CD8-positive, alpha-beta memory T cell (primary cell): ENCODE data around the gene CRKL. TPM values are rescaled to one million over a fixed set of nuclear protein-coding genes. Genes with fewer than 3 reads are reported as not detected.

ENCODE experiments used
- CTCF ChIA-PET: fragments of 350-600 bp; sonication (Branson Sonifier 250); formaldehyde crosslinking; loops from one replicate; lab custom pipeline; 2021; ENCODE audit warnings: antibody characterized with exemption; lab: Charles Lee
- POLR2A ChIA-PET: fragments of 350-600 bp; sonication (Branson Sonifier 250); formaldehyde crosslinking; loops from one replicate; lab custom pipeline; 2021; ENCODE audit warnings: antibody characterized with exemption; lab: Charles Lee
- DNase-seq, 5 donors: peaks; one replicate each; pipeline versions ENCODE4 v3.0.0 to v3.0.0-alpha.2; 2020 to 2022; ENCODE audit warnings: mixed read lengths in 1 of 5
- H3K27ac ChIP-seq: one replicate; pipeline ENCODE4 v1.7.0; 2013; ENCODE audit warnings: low read depth, mild to moderate bottlenecking, low read length, moderate library complexity
- H3K27me3 ChIP-seq: 2 replicates; pipeline ENCODE4 v1.7.0; 2013; ENCODE audit warnings: low read length, mild to moderate bottlenecking; ENCODE audit not compliant: insufficient read depth, poor library complexity, severe bottlenecking
- H3K36me3 ChIP-seq: 2 replicates; pipeline ENCODE4 v1.7.0; 2013; ENCODE audit warnings: mild to moderate bottlenecking, low read length, moderate library complexity; ENCODE audit not compliant: insufficient read depth
- H3K4me1 ChIP-seq: 2 replicates; pipeline ENCODE4 v1.7.0; 2013; ENCODE audit warnings: mild to moderate bottlenecking, low read length, moderate library complexity; ENCODE audit not compliant: insufficient read depth
- H3K4me3 ChIP-seq: 2 replicates; pipeline ENCODE4 v1.7.0; 2013; ENCODE audit warnings: mild to moderate bottlenecking, low read length
- H3K9me3 ChIP-seq: 2 replicates; pipeline ENCODE4 v1.7.0; 2013; ENCODE audit warnings: mild to moderate bottlenecking, low read length
- H3K27ac Mint-ChIP-seq, 8 donors: one replicate each; pipeline ENCODE4 v1.8.0; 2020 to 2021; ENCODE audit warnings: mixed read lengths in 8 of 8, mild to moderate bottlenecking in 6 of 8, inconsistent platforms in 3 of 8, moderate library complexity in 3 of 8
- H3K27me3 Mint-ChIP-seq, 2 donors: one replicate each; pipeline ENCODE4 v1.8.0; 2020 to 2021; ENCODE audit warnings: mixed read lengths in 2 of 2, mild to moderate bottlenecking in 1 of 2, moderate library complexity in 1 of 2
- H3K36me3 Mint-ChIP-seq, 3 donors: one replicate each; pipeline ENCODE4 v1.8.0; 2020 to 2021; ENCODE audit warnings: mixed read lengths in 3 of 3, inconsistent platforms in 1 of 3, mild to moderate bottlenecking in 1 of 3
- H3K4me1 Mint-ChIP-seq, 3 donors: one replicate each; pipeline ENCODE4 v1.8.0; 2020 to 2021; ENCODE audit warnings: mixed read lengths in 3 of 3, inconsistent platforms in 1 of 3, mild to moderate bottlenecking in 1 of 3
- H3K4me3 Mint-ChIP-seq, 7 donors: one replicate each; pipeline ENCODE4 v1.8.0; 2020 to 2021; ENCODE audit warnings: mixed read lengths in 7 of 7, mild to moderate bottlenecking in 6 of 7, moderate library complexity in 4 of 7, inconsistent platforms in 2 of 7
- H3K9me3 Mint-ChIP-seq, 5 donors: one replicate each; pipeline ENCODE4 v1.8.0; 2020 to 2022; ENCODE audit warnings: mixed read lengths in 5 of 5, mild to moderate bottlenecking in 3 of 5, moderate library complexity in 2 of 5, inconsistent platforms in 1 of 5
- polyA plus RNA-seq: library from polyadenylated mRNA; unstranded; fragments of 300-500 nt; fragmentation: Illumina TruSeq; gene quantifications from one replicate; pipeline ENCODE4 v1.2.3, GENCODE V29; 2021
- total RNA-seq, 2 experiments: library from RNA; stranded (reverse); gene quantifications; one replicate each; pipeline ENCODE4 v1.2.3, GENCODE V29; 2021

CRKL gene
- total and polyA plus RNA-seq, 3 experiments from 2014 or later = 54.5 to 98.1 (median 94.0) TPM

DNA sequence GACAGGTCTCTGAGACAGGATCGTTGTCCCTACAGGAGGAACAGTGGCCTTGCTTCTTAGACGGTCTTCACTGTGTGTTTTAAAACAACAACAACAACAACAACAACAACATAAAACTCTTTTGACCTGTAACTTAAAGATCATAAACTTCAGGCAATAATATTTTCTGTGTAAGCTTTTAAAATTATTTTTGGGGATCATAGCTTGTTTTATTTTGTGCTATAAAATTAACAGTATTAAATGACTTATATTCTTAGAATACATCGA, 36.1 kb downstream of the CRKL start:
- H3K4me1 Mint-ChIP-seq = peaks cover 13 to 33% (median 20%) of the 10 kb centered on the region in 3 donors
- Histone ChIP-seq H3K27me3 (peaks cover 10% of the 10 kb centered on the region), H3K4me1 (peaks cover 22% of the 10 kb centered on the region), H3K27ac (no peak overlapping the region), H3K9me3 (no peaks in the 10 kb centered on the region), H3K36me3 (peaks cover 40% of the 10 kb centered on the region), H3K4me3 (no peak overlapping the region)
- peaks cover 11% of the 10 kb centered on the region in 2 donors for H3K27me3 Mint-ChIP-seq
- peak overlapping the region in 2 of 8 donors; percentile 44 to 60 for H3K27ac Mint-ChIP-seq
- ChIA-PET POLR2A (interaction anchor here (0.6 kb wide), 1 partner anchor 10 kb away, joined by 4 read pairs; no protein-coding TSS in a partner anchor), CTCF (interaction anchor here (0.9 kb wide), 1 partner anchor 67 kb away, joined by 3 read pairs; no protein-coding TSS in a partner anchor)
- no peak for DNase-seq
- no peaks in the 10 kb centered on the region for H3K9me3 Mint-ChIP-seq
- peaks cover 9 to 54% (median 12%) of the 10 kb centered on the region in 3 donors for H3K36me3 Mint-ChIP-seq
- no peak overlapping the region for H3K4me3 Mint-ChIP-seq

GRCh38 chr22:20953668-20954500, 36.7 kb downstream of the CRKL start:
- H3K9me3 Mint-ChIP-seq = no peaks in the 10 kb centered on the region
- H3K27ac Mint-ChIP-seq = peak overlapping the region in 2 of 8 donors; percentile 44 to 61
- DNase-seq = no peak
- peak overlapping the region; percentile 3 for H3K27ac ChIP-seq
- ChIA-PET POLR2A (no interaction called here), CTCF (interaction anchor here (0.9 kb wide), 1 partner anchor 68 kb away, joined by 3 read pairs; no protein-coding TSS in a partner anchor)
- H3K27me3 ChIP-seq = peaks cover 10% of the 10 kb centered on the region
- H3K4me3 Mint-ChIP-seq = no peak overlapping the region
- H3K36me3 ChIP-seq = peaks cover 37% of the 10 kb centered on the region
- peaks cover 22% of the 10 kb centered on the region for H3K4me1 ChIP-seq
- no peaks in the 10 kb centered on the region for H3K9me3 ChIP-seq
- H3K4me1 Mint-ChIP-seq = peaks cover 12 to 30% (median 14%) of the 10 kb centered on the region in 3 donors
- peaks cover 12 to 14% of the 10 kb centered on the region in 2 donors for H3K27me3 Mint-ChIP-seq
- H3K36me3 Mint-ChIP-seq = peaks cover 9 to 51% (median 12%) of the 10 kb centered on the region in 3 donors
- no peak overlapping the region for H3K4me3 ChIP-seq

GRCh38 chr22:20955548-20955947, 38.3 kb downstream of the CRKL start:
- Mint-ChIP-seq H3K27ac (no peak overlapping the region), H3K27me3 (peaks cover 16 to 19% of the 10 kb centered on the region in 2 donors), H3K4me3 (peak overlapping the region in 2 of 7 donors; percentile 32 to 51), H3K36me3 (peaks cover 3 to 37% (median 9%) of the 10 kb centered on the region in 3 donors), H3K4me1 (peaks cover 4 to 19% (median 5%) of the 10 kb centered on the region in 3 donors), H3K9me3 (no peaks in the 10 kb centered on the region)
- no peaks in the 10 kb centered on the region for H3K9me3 ChIP-seq
- peaks cover 22% of the 10 kb centered on the region for H3K36me3 ChIP-seq
- no peak for DNase-seq
- no peak overlapping the region for H3K27ac ChIP-seq
- peaks cover 16% of the 10 kb centered on the region for H3K4me1 ChIP-seq
- H3K4me3 ChIP-seq = no peak overlapping the region
- CTCF ChIA-PET = interaction anchor here (1.2 kb wide), 1 partner anchor 24 kb away, joined by 3 read pairs; no protein-coding TSS in a partner anchor
- POLR2A ChIA-PET = no interaction called here
- H3K27me3 ChIP-seq = peaks cover 10% of the 10 kb centered on the region

DNA sequence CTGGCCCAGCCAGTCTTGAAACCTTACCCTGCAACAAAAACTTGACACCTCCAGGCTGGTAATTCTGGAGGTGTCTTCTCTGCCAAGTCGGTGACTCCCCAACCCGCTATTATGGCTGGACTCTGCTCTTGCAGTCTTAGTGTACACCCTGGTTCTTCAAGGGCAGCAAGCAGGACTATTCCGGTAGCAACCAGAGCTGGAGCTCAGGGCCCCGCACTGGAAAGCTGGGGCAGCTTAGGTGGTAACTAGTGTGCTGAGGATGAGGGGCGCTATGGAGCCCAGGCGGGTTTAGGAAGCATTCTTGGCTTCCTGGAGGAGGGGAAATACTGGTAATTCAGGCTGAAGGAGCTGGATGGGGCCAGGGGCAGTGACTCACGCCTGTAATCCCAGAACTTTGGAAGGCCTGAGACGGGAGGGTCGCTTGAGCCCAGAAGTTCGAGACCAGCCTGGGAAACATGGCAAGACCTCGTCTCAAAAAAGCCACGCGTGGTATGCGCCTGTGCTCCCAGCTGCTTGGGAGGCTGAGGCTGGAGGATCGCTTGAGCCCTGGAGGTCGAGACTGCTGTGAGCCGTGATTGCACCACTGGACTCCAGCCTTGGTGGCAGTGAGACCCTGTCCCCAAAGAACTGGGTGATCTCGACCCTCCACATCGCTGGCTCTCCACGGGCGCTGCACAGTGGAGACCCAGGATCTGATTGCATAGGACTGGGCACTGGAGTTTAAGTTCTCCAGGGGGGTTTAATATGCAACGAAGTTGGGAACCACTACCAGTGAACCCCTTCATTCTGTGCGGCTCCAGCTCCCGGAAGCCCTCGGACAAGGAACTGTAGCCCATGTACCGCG, 39.3 kb downstream of the CRKL start:
- Histone ChIP-seq H3K27me3 (peaks cover 10% of the 10 kb centered on the region), H3K4me1 (peaks cover 16% of the 10 kb centered on the region), H3K36me3 (peaks cover 13% of the 10 kb centered on the region), H3K4me3 (no peak overlapping the region), H3K9me3 (no peaks in the 10 kb centered on the region), H3K27ac (no peak overlapping the region)
- ChIA-PET CTCF (interaction anchor here (1.2 kb wide), 1 partner anchor 25 kb away, joined by 3 read pairs; no protein-coding TSS in a partner anchor), POLR2A (no interaction called here)
- H3K27ac Mint-ChIP-seq = peak overlapping the region in 2 of 8 donors; percentile 26 to 41
- H3K4me3 Mint-ChIP-seq = peak overlapping the region; percentile 14 to 83 (median 50)
- H3K4me1 Mint-ChIP-seq = peaks cover 4 to 19% (median 5%) of the 10 kb centered on the region in 3 donors
- no peak for DNase-seq
- H3K9me3 Mint-ChIP-seq = no peaks in the 10 kb centered on the region
- peaks cover 16 to 22% of the 10 kb centered on the region in 2 donors for H3K27me3 Mint-ChIP-seq
- peaks cover 3 to 28% (median 9%) of the 10 kb centered on the region in 3 donors for H3K36me3 Mint-ChIP-seq

GRCh38 chr22:20957102-20957682, 40.0 kb downstream of the CRKL start:
- Histone ChIP-seq H3K27me3 (peaks cover 10% of the 10 kb centered on the region), H3K4me1 (peaks cover 16% of the 10 kb centered on the region), H3K9me3 (no peaks in the 10 kb centered on the region), H3K4me3 (peak overlapping the region; percentile 19), H3K27ac (no peak overlapping the region), H3K36me3 (peaks cover 6% of the 10 kb centered on the region)
- Mint-ChIP-seq H3K9me3 (no peaks in the 10 kb centered on the region), H3K27ac (no peak overlapping the region), H3K27me3 (peaks cover 21 to 26% of the 10 kb centered on the region in 2 donors), H3K36me3 (peaks cover 3 to 21% (median 9%) of the 10 kb centered on the region in 3 donors), H3K4me3 (peak overlapping the region; percentile 29 to 82 (median 66)), H3K4me1 (peaks cover 4 to 22% (median 5%) of the 10 kb centered on the region in 3 donors)
- POLR2A ChIA-PET = interaction anchor here (0.6 kb wide), 2 partner anchors 1799 to 1848 kb away, joined by 4 read pairs; no protein-coding TSS in a partner anchor
- no peak for DNase-seq
- CTCF ChIA-PET = no interaction called here

DNA sequence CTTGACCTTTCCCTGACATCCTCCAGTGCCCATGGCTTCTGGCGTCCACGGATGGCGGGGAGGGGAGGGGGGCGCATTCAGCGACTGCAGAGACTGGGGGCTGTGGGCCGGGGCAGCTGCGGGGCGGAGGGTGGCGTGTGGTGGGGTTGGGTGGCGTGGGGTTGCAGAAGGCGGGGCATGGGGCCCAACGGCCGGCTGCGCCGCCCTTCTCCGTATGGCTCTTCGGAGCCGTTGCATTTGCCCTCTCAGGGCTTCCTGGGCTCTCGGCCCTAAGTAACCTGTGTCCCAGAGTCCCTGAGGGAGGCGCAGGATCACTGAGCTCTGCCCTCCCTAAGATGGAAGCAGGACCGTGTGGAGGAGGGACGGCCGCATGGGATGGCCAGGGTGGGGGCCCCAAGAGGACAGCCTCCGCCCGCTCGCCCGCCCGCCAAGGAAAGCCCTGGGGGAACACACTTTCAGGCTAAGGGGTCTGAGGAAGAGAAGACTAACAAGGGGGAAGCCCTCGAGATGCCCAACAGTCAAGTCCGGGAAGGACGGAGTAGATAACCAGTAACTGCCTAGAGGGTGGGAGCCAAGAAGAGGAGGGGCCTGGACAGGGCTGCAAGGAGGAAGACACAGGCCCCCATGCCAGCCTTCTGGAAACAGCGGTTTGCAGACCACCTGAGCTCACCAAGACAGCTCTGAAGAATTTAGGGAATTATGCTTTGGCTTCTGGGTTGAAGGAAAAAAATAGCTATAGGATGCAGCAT, 40.6 kb downstream of the CRKL start:
- Histone ChIP-seq H3K9me3 (no peaks in the 10 kb centered on the region), H3K27me3 (peaks cover 10% of the 10 kb centered on the region), H3K4me3 (peak overlapping the region; percentile 19), H3K4me1 (peaks cover 16% of the 10 kb centered on the region), H3K36me3 (no peaks in the 10 kb centered on the region), H3K27ac (no peak overlapping the region)
- POLR2A ChIA-PET = interaction anchor here (0.5 to 0.6 kb wide), 3 partner anchors 18 to 1849 kb away, joined by 4 read pairs; no protein-coding TSS in a partner anchor
- no peak for DNase-seq
- peaks cover 4 to 22% (median 4%) of the 10 kb centered on the region in 3 donors for H3K4me1 Mint-ChIP-seq
- peak overlapping the region in 1 of 8 donors; percentile 51 for H3K27ac Mint-ChIP-seq
- CTCF ChIA-PET = interaction anchor here (0.8 kb wide), 1 partner anchor 10 kb away, joined by 3 read pairs; no protein-coding TSS in a partner anchor
- peaks cover 0 to 14% (median 5%) of the 10 kb centered on the region in 3 donors for H3K36me3 Mint-ChIP-seq
- H3K4me3 Mint-ChIP-seq = peak overlapping the region; percentile 29 to 82 (median 66)
- peaks cover 21 to 26% of the 10 kb centered on the region in 2 donors for H3K27me3 Mint-ChIP-seq
- H3K9me3 Mint-ChIP-seq = no peaks in the 10 kb centered on the region
